ENCODE results near the gene GAMT.

Gene GAMT

GRCh38 chr19:1363599-1363998 lies 37.7 kb downstream of the GAMT start:
- H3K27ac Mint-ChIP-seq = peak overlapping the region in 1 of 2 donors; percentile 86

GRCh38 chr19:1362387-1363257 lies 38.7 kb downstream of the GAMT start:
- Mint-ChIP-seq H3K27ac (peak overlapping the region in 1 of 2 donors; percentile 86), H3K36me3 (ENCODE audit: insufficient read depth) (peaks cover 8% of the 10 kb centered on the region), H3K4me3 (peak overlapping the region in 1 of 2 donors; percentile 80), H3K27me3 (no peaks in the 10 kb centered on the region), H3K9me3 (no peaks in the 10 kb centered on the region), H3K4me1 (ENCODE audit: low read depth in 2 of 2) (peaks cover 0 to 13% of the 10 kb centered on the region in 2 donors)
- DNase-seq = no peak
- no peak for ATAC-seq (replicated peaks)

More at GRCh38 chr19:1363599-1363998, 37.7 kb downstream of the GAMT start:
- peaks cover 0 to 13% of the 10 kb centered on the region in 2 donors for H3K4me1 Mint-ChIP-seq (ENCODE audit: low read depth in 2 of 2)
- DNase-seq (peak in 2 of 3 experiments; percentile 23 to 37), ATAC-seq (replicated peaks) (peak; percentile 95)
- no peaks in the 10 kb centered on the region for H3K27me3 Mint-ChIP-seq
- H3K4me3 Mint-ChIP-seq = peak overlapping the region; percentile 62 to 80
- peaks cover 8% of the 10 kb centered on the region for H3K36me3 Mint-ChIP-seq (ENCODE audit: insufficient read depth)
- H3K9me3 Mint-ChIP-seq = no peaks in the 10 kb centered on the region

- no peak overlapping the region for H3K4me3 Mint-ChIP-seq
- no peak for DNase-seq
- no peaks in the 10 kb centered on the region for H3K9me3 Mint-ChIP-seq
- no peak for ATAC-seq (replicated peaks)
- H3K27me3 Mint-ChIP-seq = no peaks in the 10 kb centered on the region
- H3K27ac Mint-ChIP-seq = no peak overlapping the region
- H3K36me3 Mint-ChIP-seq (ENCODE audit: insufficient read depth) = peaks cover 8% of the 10 kb centered on the region
- peaks cover 0 to 13% of the 10 kb centered on the region in 2 donors for H3K4me1 Mint-ChIP-seq (ENCODE audit: low read depth in 2 of 2)
These were observed 39.5 kb downstream of the GAMT start for GRCh38 chr19:1361601-1362386.

- Mint-ChIP-seq H3K9me3 (no peaks in the 10 kb centered on the region), H3K27me3 (no peaks in the 10 kb centered on the region), H3K36me3 (ENCODE audit: insufficient read depth) (peaks cover 8% of the 10 kb centered on the region), H3K27ac (no peak overlapping the region), H3K4me1 (ENCODE audit: low read depth in 2 of 2) (peaks cover 3 to 14% of the 10 kb centered on the region in 2 donors), H3K4me3 (no peak overlapping the region)
- ATAC-seq (replicated peaks) = no peak
- no peak for DNase-seq
These were observed 40.4 kb downstream of the GAMT start for GRCh38 chr19:1360818-1361461.

GRCh38 chr19:1360126-1360817 lies 41.1 kb downstream of the GAMT start:
- DNase-seq (no peak), ATAC-seq (replicated peaks) (no peak)
- no peak overlapping the region for H3K27ac Mint-ChIP-seq
- no peak overlapping the region for H3K4me3 Mint-ChIP-seq
- no peaks in the 10 kb centered on the region for H3K9me3 Mint-ChIP-seq
- H3K27me3 Mint-ChIP-seq = no peaks in the 10 kb centered on the region
- peaks cover 9 to 19% of the 10 kb centered on the region in 2 donors for H3K4me1 Mint-ChIP-seq (ENCODE audit: low read depth in 2 of 2)
- H3K36me3 Mint-ChIP-seq (ENCODE audit: insufficient read depth) = peaks cover 12% of the 10 kb centered on the region

- no peak for DNase-seq
- peaks cover 6 to 11% of the 10 kb centered on the region in 2 donors for H3K4me1 Mint-ChIP-seq (ENCODE audit: low read depth in 2 of 2)
- no peaks in the 10 kb centered on the region for H3K27me3 Mint-ChIP-seq
- no peaks in the 10 kb centered on the region for H3K9me3 Mint-ChIP-seq
- no peak overlapping the region for H3K27ac Mint-ChIP-seq
- H3K36me3 Mint-ChIP-seq (ENCODE audit: insufficient read depth) = peaks cover 12% of the 10 kb centered on the region
- no peak for ATAC-seq (replicated peaks)
- no peak overlapping the region for H3K4me3 Mint-ChIP-seq
These were observed 43.7 kb downstream of the GAMT start for GRCh38 chr19:1357531-1358109.

- Mint-ChIP-seq H3K27me3 (no peaks in the 10 kb centered on the region), H3K9me3 (no peaks in the 10 kb centered on the region), H3K36me3 (ENCODE audit: insufficient read depth) (peaks cover 12% of the 10 kb centered on the region), H3K4me3 (no peak overlapping the region), H3K4me1 (ENCODE audit: low read depth in 2 of 2) (peaks cover 6 to 11% of the 10 kb centered on the region in 2 donors), H3K27ac (no peak overlapping the region)
- ATAC-seq (replicated peaks) (no peak), DNase-seq (no peak)
These were observed 44.9 kb downstream of the GAMT start for GRCh38 chr19:1356508-1356865.

GRCh38 chr19:1355568-1356507 lies 45.5 kb downstream of the GAMT start:
- Mint-ChIP-seq H3K4me1 (ENCODE audit: low read depth in 2 of 2) (peaks cover 6 to 11% of the 10 kb centered on the region in 2 donors), H3K4me3 (peak overlapping the region; percentile 87 to 94), H3K27ac (peak overlapping the region; percentile 71 to 87), H3K9me3 (no peaks in the 10 kb centered on the region), H3K27me3 (no peaks in the 10 kb centered on the region), H3K36me3 (ENCODE audit: insufficient read depth) (peaks cover 8% of the 10 kb centered on the region)
- ATAC-seq (replicated peaks) (no peak), DNase-seq (no peak)

GRCh38 chr19:1354970-1355567 lies 46.3 kb downstream of the GAMT start:
- Mint-ChIP-seq H3K4me3 (peak overlapping the region; percentile 87 to 94), H3K4me1 (ENCODE audit: low read depth in 2 of 2) (peaks cover 6 to 11% of the 10 kb centered on the region in 2 donors), H3K36me3 (ENCODE audit: insufficient read depth) (peaks cover 8% of the 10 kb centered on the region), H3K27me3 (no peaks in the 10 kb centered on the region), H3K9me3 (no peaks in the 10 kb centered on the region), H3K27ac (peak overlapping the region; percentile 71 to 87)
- DNase-seq = no peak
- ATAC-seq (replicated peaks) = peak; percentile 72

- peak overlapping the region in 1 of 2 donors; percentile 21 for H3K4me3 Mint-ChIP-seq
- no peak for DNase-seq
- peaks cover 6 to 11% of the 10 kb centered on the region in 2 donors for H3K4me1 Mint-ChIP-seq (ENCODE audit: low read depth in 2 of 2)
- no peaks in the 10 kb centered on the region for H3K9me3 Mint-ChIP-seq
- ATAC-seq (replicated peaks) = no peak
- no peak overlapping the region for H3K27ac Mint-ChIP-seq
- peaks cover 8% of the 10 kb centered on the region for H3K36me3 Mint-ChIP-seq (ENCODE audit: insufficient read depth)
- H3K27me3 Mint-ChIP-seq = peaks cover 6 to 8% of the 10 kb centered on the region in 2 donors
These were observed 48.2 kb downstream of the GAMT start for GRCh38 chr19:1353144-1353543.

GRCh38 chr19:1351381-1351851 lies 49.9 kb downstream of the GAMT start:
- H3K27me3 Mint-ChIP-seq = peaks cover 6 to 8% of the 10 kb centered on the region in 2 donors
- no peak for ATAC-seq (replicated peaks)
- no peak for DNase-seq
- H3K36me3 Mint-ChIP-seq (ENCODE audit: insufficient read depth) = peaks cover 8% of the 10 kb centered on the region
- no peaks in the 10 kb centered on the region for H3K9me3 Mint-ChIP-seq
- no peak overlapping the region for H3K27ac Mint-ChIP-seq
- H3K4me3 Mint-ChIP-seq = no peak overlapping the region
- H3K4me1 Mint-ChIP-seq (ENCODE audit: low read depth in 2 of 2) = peaks cover 6 to 11% of the 10 kb centered on the region in 2 donors
